ENCODE results near the gene BRD3OS.
"Not testable (repeated sequence)": the region's sequence is repeated elsewhere in the genome, so short reads cannot be mapped to it uniquely, and the experiment has no call there.

- TF ChIP-seq, protein P1, sequence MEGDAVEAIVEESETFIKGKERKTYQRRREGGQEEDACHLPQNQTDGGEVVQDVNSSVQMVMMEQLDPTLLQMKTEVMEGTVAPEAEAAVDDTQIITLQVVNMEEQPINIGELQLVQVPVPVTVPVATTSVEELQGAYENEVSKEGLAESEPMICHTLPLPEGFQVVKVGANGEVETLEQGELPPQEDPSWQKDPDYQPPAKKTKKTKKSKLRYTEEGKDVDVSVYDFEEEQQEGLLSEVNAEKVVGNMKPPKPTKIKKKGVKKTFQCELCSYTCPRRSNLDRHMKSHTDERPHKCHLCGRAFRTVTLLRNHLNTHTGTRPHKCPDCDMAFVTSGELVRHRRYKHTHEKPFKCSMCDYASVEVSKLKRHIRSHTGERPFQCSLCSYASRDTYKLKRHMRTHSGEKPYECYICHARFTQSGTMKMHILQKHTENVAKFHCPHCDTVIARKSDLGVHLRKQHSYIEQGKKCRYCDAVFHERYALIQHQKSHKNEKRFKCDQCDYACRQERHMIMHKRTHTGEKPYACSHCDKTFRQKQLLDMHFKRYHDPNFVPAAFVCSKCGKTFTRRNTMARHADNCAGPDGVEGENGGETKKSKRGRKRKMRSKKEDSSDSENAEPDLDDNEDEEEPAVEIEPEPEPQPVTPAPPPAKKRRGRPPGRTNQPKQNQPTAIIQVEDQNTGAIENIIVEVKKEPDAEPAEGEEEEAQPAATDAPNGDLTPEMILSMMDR (conservative IDR thresholded peaks at IDR 0.05; ENCODE audit: low read length) = not testable (repeated sequence)
- not testable (repeated sequence) for TF ChIP-seq EZH2phosphoT487 (IDR thresholded peaks at IDR 0.05; ENCODE audit: borderline replicate concordance, low read depth, low read length)
Observed at GRCh38 chr9:134072683-134073082, 47.4 kb downstream of the BRD3OS start.

Measured in OCI-LY7 (cell line).